ENCODE results near the gene ZFP1.

Gene ZFP1

GRCh38 chr16:75147968-75148310 is 385 bp upstream of the ZFP1 start:
- FAIRE-seq, result no peak
- no peak for DNase-seq (ENCODE audit: low spot score)

GRCh38 chr16:75151798-75152197 is 3.5 kb downstream of the ZFP1 start:
- DNase-seq (ENCODE audit: low spot score) (no peak), FAIRE-seq (no peak)

- FAIRE-seq (no peak), DNase-seq (ENCODE audit: low spot score) (no peak)
Measured at GRCh38 chr16:75152635-75153034, 4.3 kb downstream of the ZFP1 start.

GRCh38 chr16:75160386-75160785 is 12.1 kb downstream of the ZFP1 start:
- DNase-seq (ENCODE audit: low spot score) (no peak), FAIRE-seq (no peak)

GRCh38 chr16:75169899-75170405 is 21.6 kb downstream of the ZFP1 start:
- DNase-seq (ENCODE audit: low spot score), result no peak
- no peak for FAIRE-seq

GRCh38 chr16:75172578-75172977 is 24.3 kb downstream of the ZFP1 start:
- DNase-seq (ENCODE audit: low spot score), result no peak
- no peak for FAIRE-seq

GRCh38 chr16:75175074-75175473 is 26.8 kb downstream of the ZFP1 start:
- FAIRE-seq (no peak), DNase-seq (ENCODE audit: low spot score) (no peak)

GRCh38 chr16:75176926-75177325 is 28.6 kb downstream of the ZFP1 start:
- FAIRE-seq (no peak), DNase-seq (ENCODE audit: low spot score) (no peak)

- DNase-seq (ENCODE audit: low spot score) (no peak), FAIRE-seq (no peak)
Measured at GRCh38 chr16:75179208-75179607, 30.9 kb downstream of the ZFP1 start.

GRCh38 chr16:75181630-75182029 is 33.3 kb downstream of the ZFP1 start:
- FAIRE-seq, result no peak
- DNase-seq (ENCODE audit: low spot score), result no peak

- no peak for FAIRE-seq
- DNase-seq (ENCODE audit: low spot score), result no peak
Measured at GRCh38 chr16:75188832-75189477, 40.6 kb downstream of the ZFP1 start.

GRCh38 chr16:75189638-75190245 is 41.4 kb downstream of the ZFP1 start:
- DNase-seq (ENCODE audit: low spot score) (no peak), FAIRE-seq (no peak)

GRCh38 chr16:75192606-75193264 is 44.4 kb downstream of the ZFP1 start:
- no peak for DNase-seq (ENCODE audit: low spot score)
- no peak for FAIRE-seq

- FAIRE-seq, result no peak
- DNase-seq (ENCODE audit: low spot score), result no peak
Measured at GRCh38 chr16:75193265-75193650, 44.9 kb downstream of the ZFP1 start.

GRCh38 chr16:75193730-75194444 is 45.6 kb downstream of the ZFP1 start:
- DNase-seq (ENCODE audit: low spot score), result no peak

GRCh38 chr16:75195811-75196790 is 47.8 kb downstream of the ZFP1 start:
- FAIRE-seq (no peak), DNase-seq (ENCODE audit: low spot score) (no peak)

More at GRCh38 chr16:75193730-75194444, 45.6 kb downstream of the ZFP1 start:
- FAIRE-seq, result no peak

GRCh38 chr16:75196836-75197235 is 48.5 kb downstream of the ZFP1 start:
- FAIRE-seq (no peak), DNase-seq (ENCODE audit: low spot score) (no peak)

GRCh38 chr16:75197522-75198134 is 49.3 kb downstream of the ZFP1 start:
- DNase-seq (ENCODE audit: low spot score), result no peak
- no peak for FAIRE-seq

GRCh38 chr16:75198135-75198600 is 49.8 kb downstream of the ZFP1 start:
- DNase-seq (ENCODE audit: low spot score) (no peak), FAIRE-seq (no peak)

GRCh38 chr16:75202069-75202590 is 53.8 kb downstream of the ZFP1 start:
- DNase-seq (ENCODE audit: low spot score), result no peak
- no peak for FAIRE-seq
